Endothelial cell of umbilical vein (primary cell): ENCODE results near the gene HOOK2. TPM values are rescaled to one million over a fixed set of nuclear protein-coding genes. Genes with fewer than 3 reads are reported as not detected.

ENCODE experiments used
- BruUV-seq: library from RNA; stranded (reverse); fragments of 400-500 nt; replicated peaks from 2 replicates; lab custom pipeline; 2021; lab: Mats Ljungman, UMichigan
- CTCF ChIA-PET: fragments of 300-600, 350-600 bp; sonication (Branson Sonifier 250); formaldehyde crosslinking; loops from one replicate; lab custom pipeline; 2021; ENCODE audit warnings: antibody characterized with exemption, inconsistent platforms; lab: Charles Lee
- POLR2A ChIA-PET: fragments of 300-600, 350-600 bp; sonication (Branson Sonifier 250); formaldehyde crosslinking; loops from one replicate; lab custom pipeline; 2021; ENCODE audit warnings: antibody characterized with exemption, inconsistent platforms; lab: Charles Lee
- DNase-seq: peaks from one replicate; pipeline ENCODE4 v3.0.0-alpha.2; 2011; ENCODE audit warnings: low read depth, low spot score
- FAIRE-seq: peaks from 2 replicates; lab custom pipeline; 2011; peaks lifted over from hg19 to GRCh38; lab: Jason Lieb, UNC
- H2AFZ ChIP-seq: 2 replicates; pipeline ENCODE4 v1.6.0; 2012; ENCODE audit warnings: low read depth, low read length, control low read depth, inconsistent platforms
- H3K27ac ChIP-seq: 2 replicates; pipeline ENCODE4 v1.5.1; 2011; ENCODE audit warnings: low read depth, mild to moderate bottlenecking, control low read depth, low read length, moderate library complexity; ENCODE audit not compliant: insufficient read depth
- H3K27me3 ChIP-seq, 2 experiments: 2 replicates each; pipeline versions ENCODE4 v1.6.0 to v1.6.1; 2011; ENCODE audit warnings: low read length in 2 of 2, mixed read lengths in 1 of 2; ENCODE audit not compliant: control insufficient read depth in 2 of 2, insufficient read depth in 2 of 2
- H3K36me3 ChIP-seq, 2 experiments: 2 replicates in 1 of 2; 3 replicates in 1 of 2; pipeline ENCODE4 v1.5.1; 2011; ENCODE audit warnings: low read length in 2 of 2, mild to moderate bottlenecking in 1 of 2, moderate library complexity in 1 of 2; ENCODE audit not compliant: control insufficient read depth in 2 of 2, insufficient read depth in 2 of 2; ENCODE audit errors: extremely low read depth in 1 of 2
- H3K4me1 ChIP-seq: 3 replicates; pipeline ENCODE4 v1.5.1; 2011; ENCODE audit warnings: mild to moderate bottlenecking, low read length; ENCODE audit not compliant: control insufficient read depth, insufficient read depth; ENCODE audit errors: extremely low read depth
- H3K4me2 ChIP-seq: 2 replicates; pipeline ENCODE4 v1.6.1; 2011; ENCODE audit warnings: low read length, control low read depth, mixed read lengths; ENCODE audit not compliant: insufficient read depth
- H3K4me3 ChIP-seq, 3 experiments: fragments of 200-600 bp in 1 of 3; sonication (generic), shearing (Covaris generic) in 1 of 3; replicated peaks in 1 of 3; 2 replicates each; pipeline ENCODE4 v1.5.1; 2011 to 2016; ENCODE audit warnings: control low read depth in 3 of 3, low read length in 3 of 3, mild to moderate bottlenecking in 2 of 3, inconsistent platforms in 1 of 3, low read depth in 1 of 3, moderate library complexity in 1 of 3; ENCODE audit not compliant: insufficient read depth in 1 of 3
- H3K79me2 ChIP-seq: 2 replicates; pipeline ENCODE4 v1.6.0; 2012; ENCODE audit warnings: low read length, inconsistent platforms; ENCODE audit not compliant: control insufficient read depth, insufficient read depth
- H3K9ac ChIP-seq: replicated peaks from 2 replicates; pipeline ENCODE3; 2011; ENCODE audit warnings: low read length, control low read depth; ENCODE audit not compliant: insufficient read depth; ENCODE audit errors: extremely low read depth
- H3K9me1 ChIP-seq: replicated peaks from 3 replicates; pipeline ENCODE4 v1.6.0; 2011; ENCODE audit warnings: mild to moderate bottlenecking, low read length; ENCODE audit not compliant: control insufficient read depth, insufficient read depth; ENCODE audit errors: extremely low read depth
- H3K9me3 ChIP-seq: replicated peaks from 2 replicates; pipeline ENCODE4 v1.5.1; 2012; ENCODE audit warnings: low read length, inconsistent platforms; ENCODE audit not compliant: control insufficient read depth, insufficient read depth
- H4K20me1 ChIP-seq: replicated peaks from 2 replicates; pipeline ENCODE3; 2011; ENCODE audit warnings: mild to moderate bottlenecking, low read length; ENCODE audit not compliant: control insufficient read depth, insufficient read depth; ENCODE audit errors: extremely low read depth
- EZH2 ChIP-seq: IDR thresholded peaks from 2 replicates; pipeline ENCODE4 v1.6.1; 2012; ENCODE audit warnings: borderline replicate concordance, low read depth, mild to moderate bottlenecking, moderate library complexity, low read length, inconsistent platforms; ENCODE audit not compliant: severe bottlenecking
- FOS ChIP-seq: IDR thresholded peaks from 2 replicates; pipeline ENCODE4 v1.6.1; 2011; ENCODE audit warnings: mild to moderate bottlenecking, low read length, moderate library complexity, borderline replicate concordance; ENCODE audit not compliant: insufficient read depth
- GATA2 ChIP-seq: IDR thresholded peaks from 2 replicates; pipeline ENCODE4 v1.7.0; 2011; ENCODE audit warnings: low read depth, mild to moderate bottlenecking, moderate library complexity, mixed read lengths, low read length; ENCODE audit not compliant: insufficient read length, insufficient read depth
- JUN ChIP-seq: IDR thresholded peaks from 2 replicates; pipeline ENCODE4 v1.6.1; 2011; ENCODE audit warnings: borderline replicate concordance, low read depth; ENCODE audit not compliant: insufficient read length, insufficient read depth
- MYC ChIP-seq: IDR thresholded peaks from one replicate; pipeline ENCODE4 v1.6.1; 2011; ENCODE audit warnings: mild to moderate bottlenecking, low read depth, low read length
- POLR2A ChIP-seq: IDR thresholded peaks from 2 replicates; pipeline ENCODE4 v1.6.1; 2012; ENCODE audit warnings: low read depth, mild to moderate bottlenecking, control low read depth, low read length
- POLR2AphosphoS5 ChIP-seq: IDR thresholded peaks from 2 replicates; pipeline ENCODE4 v1.6.1; 2012; ENCODE audit warnings: low read depth, mild to moderate bottlenecking, control low read depth, low read length, moderate library complexity; ENCODE audit not compliant: insufficient read depth
- dilution Hi-C: fragments of 300-500 bp; cut with MboI; formaldehyde crosslinking; loops from one replicate; pipeline ENCODE4 v1.15.0; 2019; ENCODE audit warnings: low sequenced_read_pairs; ENCODE audit not compliant: extremely low pct_ligation_motif_present
- intact Hi-C: fragments of 100-400 bp; cut with micrococcal nuclease; formaldehyde crosslinking; loops from one replicate; pipeline ENCODE4 v1.10.0; 2022
- polyA plus RNA-seq, 4 experiments: library from polyadenylated mRNA; depleted of rRNA in 3 of 4; stranded (reverse) in 3 of 4; unstranded in 1 of 4; fragments of >200 nt; gene quantifications; 2 replicates each; pipeline versions ENCODE4 v1.2.1 to v1.2.3, GENCODE V29; 2011 to 2012; ENCODE audit warnings: missing spikeins in 1 of 4
- total RNA-seq: library from RNA; stranded (reverse); gene quantifications from 2 replicates; pipeline ENCODE4 v1.2.3, GENCODE V29; 2021
- TF ChIP-seq, protein P1 (sequence below), 2 donors: IDR thresholded peaks; 1 replicate in 1 of 2; 2 replicates in 1 of 2; pipeline ENCODE4 v1.5.1; 2011; ENCODE audit warnings: low read length in 2 of 2, mild to moderate bottlenecking in 2 of 2, moderate library complexity in 2 of 2, control low read depth in 1 of 2, inconsistent platforms in 1 of 2, low read depth in 1 of 2; ENCODE audit not compliant: insufficient read depth in 1 of 2; ENCODE audit errors: extremely low read depth in 1 of 2
- TF ChIP-seq, protein P2 (sequence below): IDR thresholded peaks from 2 replicates; pipeline ENCODE4 v1.6.1; 2011; ENCODE audit not compliant: insufficient read depth, insufficient read length

The HOOK2 gene
- total and polyA plus RNA-seq, 2 donors (not counting 3 experiments of a cell fraction or from before 2014, with no cell fraction given), result 8.0 to 17.3 TPM

DNA sequence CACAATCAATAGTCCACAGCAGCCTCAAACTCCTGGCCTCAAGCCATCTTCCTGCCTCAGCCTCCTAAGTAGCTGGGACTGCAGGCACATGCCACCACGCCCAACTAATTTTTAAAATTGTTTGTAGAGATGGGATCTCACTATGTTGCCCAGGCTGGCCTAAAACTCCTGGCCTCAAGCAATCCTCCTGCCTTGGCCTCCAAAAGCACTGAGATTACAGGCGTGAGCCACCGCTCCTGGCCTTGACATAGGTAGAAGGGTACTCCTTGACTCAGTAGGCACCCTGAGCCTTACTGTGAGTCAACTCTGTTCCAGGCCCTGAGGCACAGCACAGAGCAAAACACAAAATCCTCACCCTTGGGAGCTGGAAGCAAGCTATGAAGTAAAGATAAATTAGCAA lies 59.4 kb downstream of the HOOK2 start:
- peaks cover 22 to 38% of the 10 kb centered on the region in 2 experiments for H3K36me3 ChIP-seq
- no peaks in the 10 kb centered on the region for H3K27me3 ChIP-seq
- BruUV-seq, result no TSS peak
- dilution Hi-C loops (no loop called here), intact Hi-C loops (loop anchor here (2.0 kb wide), 1 partner anchor 81 kb away; no protein-coding TSS in a partner anchor)
- no peak for FAIRE-seq
- ChIA-PET POLR2A (no interaction called here), CTCF (interaction anchor here (0.6 to 3.1 kb wide), 5 partner anchors 19 to 82 kb away, joined by 3 to 28 read pairs (median 5); partner anchors contain the start of gene TRIR)
- H3K4me2 ChIP-seq, result no peak overlapping the region
- H3K27ac ChIP-seq, result no peak overlapping the region
- no peak overlapping the region for H2AFZ ChIP-seq
- H3K79me2 ChIP-seq, result peaks cover 56% of the 10 kb centered on the region
- H3K4me1 ChIP-seq, result peaks cover 6% of the 10 kb centered on the region
- no peaks in the 10 kb centered on the region for H3K9me3 ChIP-seq
- no peak for TF ChIP-seq POLR2AphosphoS5
- no peak for TF ChIP-seq FOS
- TF ChIP-seq GATA2, result no peak
- TF ChIP-seq, protein P1, sequence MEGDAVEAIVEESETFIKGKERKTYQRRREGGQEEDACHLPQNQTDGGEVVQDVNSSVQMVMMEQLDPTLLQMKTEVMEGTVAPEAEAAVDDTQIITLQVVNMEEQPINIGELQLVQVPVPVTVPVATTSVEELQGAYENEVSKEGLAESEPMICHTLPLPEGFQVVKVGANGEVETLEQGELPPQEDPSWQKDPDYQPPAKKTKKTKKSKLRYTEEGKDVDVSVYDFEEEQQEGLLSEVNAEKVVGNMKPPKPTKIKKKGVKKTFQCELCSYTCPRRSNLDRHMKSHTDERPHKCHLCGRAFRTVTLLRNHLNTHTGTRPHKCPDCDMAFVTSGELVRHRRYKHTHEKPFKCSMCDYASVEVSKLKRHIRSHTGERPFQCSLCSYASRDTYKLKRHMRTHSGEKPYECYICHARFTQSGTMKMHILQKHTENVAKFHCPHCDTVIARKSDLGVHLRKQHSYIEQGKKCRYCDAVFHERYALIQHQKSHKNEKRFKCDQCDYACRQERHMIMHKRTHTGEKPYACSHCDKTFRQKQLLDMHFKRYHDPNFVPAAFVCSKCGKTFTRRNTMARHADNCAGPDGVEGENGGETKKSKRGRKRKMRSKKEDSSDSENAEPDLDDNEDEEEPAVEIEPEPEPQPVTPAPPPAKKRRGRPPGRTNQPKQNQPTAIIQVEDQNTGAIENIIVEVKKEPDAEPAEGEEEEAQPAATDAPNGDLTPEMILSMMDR (IDR thresholded peaks at IDR 0.05; ENCODE audit: extremely low read depth in 1 of 2, insufficient read depth in 1 of 2, low read depth in 1 of 2, low read length in 2 of 2), result no peak
- TF ChIP-seq JUN, result no peak
- TF ChIP-seq POLR2A, result no peak
- no peak for TF ChIP-seq MYC
- no peak for TF ChIP-seq EZH2
- TF ChIP-seq, protein P2, sequence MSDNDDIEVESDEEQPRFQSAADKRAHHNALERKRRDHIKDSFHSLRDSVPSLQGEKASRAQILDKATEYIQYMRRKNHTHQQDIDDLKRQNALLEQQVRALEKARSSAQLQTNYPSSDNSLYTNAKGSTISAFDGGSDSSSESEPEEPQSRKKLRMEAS, result no peak
- H3K9ac ChIP-seq, result no peak overlapping the region
- no peak overlapping the region for H3K4me3 ChIP-seq
- no peaks in the 10 kb centered on the region for H4K20me1 ChIP-seq
- no peak for DNase-seq
- no peaks in the 10 kb centered on the region for H3K9me1 ChIP-seq
